Measurements from ENCODE around the gene SFMBT2.

SFMBT2 gene

GRCh38 chr10:7424919-7425318, 14.1 kb upstream of the SFMBT2 start:
- DNase-seq: no peak

DNA sequence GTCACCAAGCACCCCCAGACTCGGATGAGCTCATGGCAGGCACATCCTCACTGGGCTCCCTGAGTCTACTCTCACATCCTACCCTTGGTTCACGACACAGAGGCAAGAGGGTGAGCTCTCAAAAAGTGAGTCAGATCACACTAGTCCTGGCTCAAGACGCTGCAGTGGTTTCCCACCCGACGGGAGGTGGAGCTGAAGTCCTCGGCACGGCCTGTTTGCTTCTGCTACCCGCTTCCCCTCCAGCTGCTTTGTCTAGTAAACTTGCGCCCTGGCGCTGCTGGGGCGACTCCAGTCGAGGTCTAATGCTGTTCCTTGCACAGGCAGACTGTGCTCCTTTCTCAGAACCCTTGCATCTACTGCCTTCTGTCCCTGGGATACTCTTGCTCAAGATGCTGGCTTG, 13.5 kb upstream of the SFMBT2 start:
- no peak for DNase-seq

- DNase-seq: no peak
Observed at GRCh38 chr10:7423521-7423920, 12.7 kb upstream of the SFMBT2 start.

GRCh38 chr10:7421526-7421925, 10.7 kb upstream of the SFMBT2 start:
- DNase-seq: no peak

GRCh38 chr10:7419998-7420397, 9.2 kb upstream of the SFMBT2 start:
- no peak for DNase-seq

- no peak for DNase-seq
Observed at GRCh38 chr10:7417807-7418206, 7.0 kb upstream of the SFMBT2 start.

GRCh38 chr10:7417103-7417623, 6.3 kb upstream of the SFMBT2 start:
- DNase-seq: no peak

GRCh38 chr10:7414766-7415165, 3.9 kb upstream of the SFMBT2 start:
- no peak for DNase-seq

DNA sequence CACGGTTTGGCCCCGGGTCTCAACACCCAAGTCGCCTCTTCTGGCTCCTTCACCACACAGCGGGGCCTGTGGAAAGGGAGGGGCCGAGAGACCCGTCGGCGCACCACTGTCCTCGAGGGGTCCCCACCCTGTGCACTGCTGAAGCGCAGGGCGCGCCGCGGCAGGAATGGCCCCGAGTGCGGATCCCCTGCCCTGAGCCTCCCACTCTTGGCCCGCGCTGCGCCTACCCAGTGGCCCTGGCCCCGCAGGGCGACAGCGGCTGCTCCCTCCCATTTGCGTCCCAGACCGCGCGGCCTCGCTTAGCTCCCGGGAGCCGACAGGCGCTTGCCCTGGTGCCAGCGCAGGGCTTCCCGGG, 2.1 kb upstream of the SFMBT2 start:
- no peak for DNase-seq

- peak; percentile 45 for DNase-seq
Observed at GRCh38 chr10:7412237-7412927, 1.5 kb upstream of the SFMBT2 start.

DNA sequence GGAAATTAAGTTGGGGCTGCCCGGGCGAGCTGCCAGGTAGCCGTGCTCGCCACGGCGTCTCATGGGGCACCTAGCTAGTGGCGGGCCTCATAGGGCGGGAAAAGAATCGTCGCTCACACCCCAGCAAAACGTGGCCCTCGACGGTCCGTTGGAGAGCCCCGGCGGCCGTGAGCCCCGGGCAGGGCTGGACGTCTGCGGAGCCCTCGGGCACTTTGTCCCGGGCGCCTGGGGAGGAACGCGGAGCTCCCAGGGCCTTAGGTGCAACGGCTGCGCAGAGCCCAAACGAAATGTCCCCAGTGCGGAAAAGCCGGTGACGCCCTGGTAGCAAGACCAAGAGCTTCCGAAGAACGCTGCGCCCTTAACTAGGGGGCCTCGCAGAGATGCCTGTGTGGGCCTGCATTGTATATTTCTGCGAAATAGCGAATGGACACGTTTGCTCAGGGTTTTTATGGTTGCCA, 866 bp upstream of the SFMBT2 start:
- DNase-seq: peak; percentile 22

DNA sequence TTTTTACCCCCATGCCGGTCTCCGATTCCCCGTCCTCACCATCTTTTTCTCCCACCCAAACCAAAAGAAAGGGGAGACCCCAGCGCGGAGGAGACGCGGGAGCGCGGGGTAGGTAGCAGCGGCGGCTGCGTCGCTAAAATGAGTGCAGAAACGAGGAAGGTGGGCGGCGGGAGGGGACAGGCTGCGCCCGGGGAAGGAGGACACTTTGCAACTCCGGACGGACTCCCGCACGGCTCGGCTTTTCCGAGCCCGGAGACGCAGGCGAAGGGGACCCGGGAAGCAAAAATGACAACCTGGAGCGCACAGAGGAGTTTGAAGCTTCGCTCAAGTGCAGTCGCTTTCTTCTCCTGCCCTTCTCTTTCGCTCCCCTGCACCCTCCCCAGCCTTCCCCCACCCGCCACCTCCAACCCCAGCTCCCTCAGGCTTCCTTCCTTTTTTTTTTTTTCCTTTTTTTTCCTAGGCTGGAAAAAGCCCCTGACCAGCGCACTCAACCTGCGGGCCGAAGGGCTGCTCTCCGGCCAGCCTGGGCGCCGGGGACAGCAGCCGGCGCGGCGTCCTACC, 453 bp downstream of the SFMBT2 start:
- DNase-seq: peak; percentile 40

DNA sequence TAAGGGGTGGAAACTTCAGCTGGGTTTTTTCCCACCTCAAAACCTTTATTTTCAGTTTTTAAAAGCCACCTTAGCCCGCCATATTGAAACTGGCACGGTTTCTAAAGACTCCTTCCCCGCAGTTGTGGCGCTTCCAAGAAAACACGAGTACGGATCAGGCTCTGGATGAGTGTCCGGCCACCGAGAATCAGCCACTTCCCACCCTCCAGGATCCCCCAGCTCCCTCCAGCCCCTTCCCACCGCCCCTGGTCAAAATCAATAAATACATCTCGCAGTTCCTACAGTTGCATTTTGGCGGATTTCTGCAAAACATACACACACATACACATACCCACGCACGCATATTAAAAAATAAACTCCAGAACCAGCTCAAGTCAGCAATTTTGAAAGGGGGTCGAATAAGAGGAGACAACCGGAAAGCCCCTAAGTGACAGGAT, 1.1 kb downstream of the SFMBT2 start:
- DNase-seq: peak; percentile 30

DNA sequence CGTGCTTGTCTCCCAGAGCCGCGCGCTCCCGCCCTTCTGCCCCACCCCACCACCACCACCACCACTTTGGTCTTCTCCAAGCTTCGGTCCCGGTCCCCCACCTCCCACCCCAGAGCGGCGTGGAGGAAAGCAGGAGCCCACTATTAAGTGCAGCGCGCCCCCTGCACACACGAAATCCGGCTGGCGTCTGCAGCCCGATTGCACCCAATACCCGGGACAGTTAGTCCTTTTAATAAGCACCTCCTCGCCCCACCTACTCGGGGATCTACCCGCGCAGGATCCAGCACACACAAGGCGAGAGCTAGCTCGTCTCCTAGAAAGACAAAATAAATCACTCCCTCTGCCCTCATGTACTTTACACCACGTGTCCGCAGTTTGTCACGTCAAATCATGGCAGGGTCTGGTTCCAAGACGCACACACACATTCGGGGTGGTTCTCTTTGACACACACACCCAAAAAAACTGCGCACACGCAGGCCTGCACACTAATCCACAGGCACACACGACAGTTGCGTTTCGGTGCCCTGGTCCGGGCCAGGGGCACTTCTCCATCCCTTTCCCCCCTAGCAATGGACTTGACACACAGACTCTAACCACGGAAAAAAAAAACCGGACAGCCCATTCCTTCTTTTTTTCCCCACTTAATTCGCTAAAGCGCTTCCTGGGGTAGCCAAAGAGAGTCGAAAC, 1.6 kb downstream of the SFMBT2 start:
- DNase-seq: peak; percentile 74

GRCh38 chr10:7408291-7409044, 2.4 kb downstream of the SFMBT2 start:
- DNase-seq: peak; percentile 41

- peak; percentile 62 for DNase-seq
Observed at GRCh38 chr10:7407368-7408290, 3.2 kb downstream of the SFMBT2 start.

- DNase-seq: no peak
Observed at GRCh38 chr10:7406712-7407333, 4.0 kb downstream of the SFMBT2 start.

- DNase-seq: no peak
Observed at GRCh38 chr10:7405637-7406036, 5.2 kb downstream of the SFMBT2 start.

DNA sequence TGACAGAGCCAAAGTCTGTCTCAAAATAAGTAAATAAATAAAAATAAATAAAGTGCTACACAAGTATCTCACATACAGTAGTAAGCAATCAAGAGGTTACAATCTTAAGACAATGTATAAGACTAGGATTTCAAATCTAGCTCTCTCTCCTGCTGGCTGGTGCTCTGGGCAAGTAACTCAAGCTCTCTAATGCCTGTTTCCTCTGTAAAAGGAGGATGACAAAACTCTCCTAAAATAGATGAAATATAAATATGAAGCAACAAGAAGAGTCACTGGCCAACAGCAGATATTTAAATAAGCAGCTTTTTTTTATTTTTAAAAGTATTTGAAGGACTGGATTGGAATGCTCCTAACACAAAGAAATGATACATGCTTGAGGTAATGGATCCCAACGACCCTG, 7.2 kb downstream of the SFMBT2 start:
- DNase-seq: no peak

GRCh38 chr10:7401782-7402181, 9.1 kb downstream of the SFMBT2 start:
- no peak for DNase-seq

DNA sequence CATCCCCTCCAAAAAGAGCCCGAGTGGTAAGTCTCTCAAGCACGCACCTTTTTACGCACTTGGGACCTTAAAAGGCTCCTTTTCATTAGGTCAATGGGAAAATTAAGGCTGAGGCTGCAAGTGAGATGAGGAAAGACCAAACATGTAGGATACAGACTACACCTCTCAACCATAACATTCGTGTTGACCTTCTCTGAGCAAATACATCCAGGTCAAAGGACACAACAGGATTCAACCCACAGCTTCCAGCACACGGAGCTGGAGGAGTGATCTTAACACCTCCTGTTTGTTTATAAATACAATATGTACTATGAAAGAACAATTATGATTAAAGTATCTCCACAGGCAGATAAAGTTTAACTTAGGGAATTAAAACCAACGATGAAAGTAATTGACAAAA, 9.7 kb downstream of the SFMBT2 start:
- DNase-seq: no peak
